ENCODE data around the gene CD22.

Gene CD22

GRCh38 chr19:35295792-35296462 is 33.1 kb upstream of the CD22 start:
- DNase-seq (ENCODE audit: low spot score) = no peak

- DNase-seq (ENCODE audit: low spot score) = no peak
Observed at GRCh38 chr19:35296644-35297514, 32.1 kb upstream of the CD22 start.

- DNase-seq (ENCODE audit: low spot score) = no peak
Observed at GRCh38 chr19:35297515-35297848, 31.5 kb upstream of the CD22 start.

GRCh38 chr19:35297922-35298321 is 31.1 kb upstream of the CD22 start:
- DNase-seq (ENCODE audit: low spot score) = no peak

GRCh38 chr19:35298561-35298972 is 30.4 kb upstream of the CD22 start:
- no peak for DNase-seq (ENCODE audit: low spot score)

GRCh38 chr19:35299523-35300338 is 29.3 kb upstream of the CD22 start:
- DNase-seq (ENCODE audit: low spot score) = no peak

- no peak for DNase-seq (ENCODE audit: low spot score)
Observed at GRCh38 chr19:35300339-35300649, 28.7 kb upstream of the CD22 start.

- no peak for DNase-seq (ENCODE audit: low spot score)
Observed at GRCh38 chr19:35301961-35302360, 27.0 kb upstream of the CD22 start.

- DNase-seq (ENCODE audit: low spot score) = no peak
Observed at GRCh38 chr19:35302446-35302845, 26.5 kb upstream of the CD22 start.

- no peak for DNase-seq (ENCODE audit: low spot score)
Observed at GRCh38 chr19:35303357-35303915, 25.6 kb upstream of the CD22 start.

- no peak for DNase-seq (ENCODE audit: low spot score)
Observed at GRCh38 chr19:35304036-35304435, 25.0 kb upstream of the CD22 start.

GRCh38 chr19:35305181-35305580 is 23.8 kb upstream of the CD22 start:
- DNase-seq (ENCODE audit: low spot score) = no peak

GRCh38 chr19:35306473-35307246 is 22.3 kb upstream of the CD22 start:
- DNase-seq (ENCODE audit: low spot score) = no peak

- no peak for DNase-seq (ENCODE audit: low spot score)
Observed at GRCh38 chr19:35307931-35308330, 21.1 kb upstream of the CD22 start.

GRCh38 chr19:35308910-35309309 is 20.1 kb upstream of the CD22 start:
- no peak for DNase-seq (ENCODE audit: low spot score)

- no peak for DNase-seq (ENCODE audit: low spot score)
Observed at GRCh38 chr19:35309481-35310279, 19.3 kb upstream of the CD22 start.

- no peak for DNase-seq (ENCODE audit: low spot score)
Observed at GRCh38 chr19:35310331-35310730, 18.7 kb upstream of the CD22 start.

- no peak for DNase-seq (ENCODE audit: low spot score)
Observed at GRCh38 chr19:35310811-35311465, 18.0 kb upstream of the CD22 start.

- no peak for DNase-seq (ENCODE audit: low spot score)
Observed at GRCh38 chr19:35311901-35312665, 16.9 kb upstream of the CD22 start.

GRCh38 chr19:35313587-35313986 is 15.4 kb upstream of the CD22 start:
- no peak for DNase-seq (ENCODE audit: low spot score)
